GM23338 (cell line): ENCODE measurements around the gene GFRAL. TPM values are rescaled to one million over a fixed set of nuclear protein-coding genes. Genes with fewer than 3 reads are reported as not detected.

Source experiments
- ATAC-seq: fragments of 200-7000 bp; cut with Tn5 transposase; 3 replicates; pipeline ENCODE4 v1.9.1; 2020
- DNase-seq: peaks from one replicate; pipeline ENCODE4 v3.0.0-alpha.2; 2015; ENCODE audit warnings: low spot score
- H2AFZ ChIP-seq: fragments of 200-600 bp; sonication (generic); 2 replicates; pipeline ENCODE4 v1.8.0; 2016; ENCODE audit warnings: antibody characterized with exemption, mild to moderate bottlenecking, moderate library complexity
- H3F3A ChIP-seq: fragments of 200-600 bp; sonication (generic); replicated peaks from 2 replicates; pipeline ENCODE4 v1.8.0; 2017; ENCODE audit warnings: antibody characterized with exemption, mixed run types, low read depth
- H3K27ac ChIP-seq: fragments of 200-600 bp; sonication (generic); 2 replicates; pipeline ENCODE4 v1.6.1; 2016; ENCODE audit warnings: low read depth
- H3K27me3 ChIP-seq: fragments of 200-600 bp; sonication (generic); 2 replicates; pipeline ENCODE4 v1.8.0; 2016; ENCODE audit warnings: mild to moderate bottlenecking, mixed run types, moderate library complexity; ENCODE audit not compliant: insufficient read depth
- H3K36me3 ChIP-seq: fragments of 200-600 bp; sonication (generic); 2 replicates; pipeline ENCODE4 v1.8.0; 2016; ENCODE audit warnings: mild to moderate bottlenecking; ENCODE audit not compliant: insufficient read depth
- H3K4me1 ChIP-seq: fragments of 200-600 bp; sonication (generic); 2 replicates; pipeline ENCODE4 v1.8.0; 2016; ENCODE audit warnings: mild to moderate bottlenecking, moderate library complexity; ENCODE audit not compliant: insufficient read depth
- H3K4me2 ChIP-seq: fragments of 200-600 bp; sonication (generic); 2 replicates; pipeline ENCODE4 v1.7.1; 2017; ENCODE audit warnings: mixed run types
- H3K4me3 ChIP-seq: fragments of 200-600 bp; sonication (generic); 2 replicates; pipeline ENCODE4 v1.6.1; 2016; ENCODE audit warnings: mixed run types
- H3K79me2 ChIP-seq: fragments of 200-600 bp; sonication (generic); replicated peaks from 2 replicates; pipeline ENCODE4 v1.8.0; 2017; ENCODE audit warnings: mild to moderate bottlenecking; ENCODE audit not compliant: insufficient read depth
- H3K9me2 ChIP-seq: fragments of 200-600 bp; sonication (generic); 2 replicates; pipeline ENCODE4 v1.8.0; 2017; ENCODE audit not compliant: insufficient read depth
- H4K20me1 ChIP-seq: fragments of 200-600 bp; sonication (generic); replicated peaks from 2 replicates; pipeline ENCODE4 v1.8.0; 2017; ENCODE audit warnings: mild to moderate bottlenecking; ENCODE audit not compliant: insufficient read depth
- H3K27ac Mint-ChIP-seq: 2 replicates; pipeline ENCODE4 v1.8.0; 2020; ENCODE audit warnings: inconsistent platforms, mild to moderate bottlenecking, moderate library complexity, mixed read lengths
- H3K27me3 Mint-ChIP-seq: 3 replicates; pipeline ENCODE4 v1.8.0; 2022; ENCODE audit warnings: low read depth, mild to moderate bottlenecking, moderate library complexity, mixed read lengths, inconsistent platforms; ENCODE audit not compliant: insufficient read depth, poor library complexity
- H3K36me3 Mint-ChIP-seq: 3 replicates; pipeline ENCODE4 v1.8.0; 2021; ENCODE audit warnings: low read depth, mild to moderate bottlenecking, inconsistent platforms, moderate library complexity, mixed read lengths
- H3K4me1 Mint-ChIP-seq: 3 replicates; pipeline ENCODE4 v1.8.0; 2020; ENCODE audit warnings: mild to moderate bottlenecking, inconsistent platforms, mixed read lengths
- H3K4me3 Mint-ChIP-seq: 3 replicates; pipeline ENCODE4 v1.8.0; 2021; ENCODE audit warnings: moderate library complexity, mild to moderate bottlenecking, inconsistent platforms, mixed read lengths
- H3K9me3 Mint-ChIP-seq: 3 replicates; pipeline ENCODE4 v1.8.0; 2020; ENCODE audit warnings: moderate library complexity, mild to moderate bottlenecking, inconsistent platforms, mixed read lengths
- CTCF ChIP-seq, 2 experiments: fragments of 200-600 bp in 1 of 2; sonication (generic) in 1 of 2; conservative IDR thresholded peaks; 2 replicates each; pipeline versions ENCODE4 v1.5.1 to v1.6.1; 2016 to 2017; ENCODE audit warnings: antibody characterized with exemption in 2 of 2, low read depth in 2 of 2, mild to moderate bottlenecking in 2 of 2, moderate library complexity in 1 of 2
- EZH2 ChIP-seq: fragments of 200-600 bp; sonication (generic); IDR thresholded peaks from one replicate; pipeline ENCODE4 v1.8.0; 2017; ENCODE audit warnings: antibody characterized with exemption, mild to moderate bottlenecking, low read depth; ENCODE audit not compliant: unreplicated experiment
- NANOG ChIP-seq: IDR thresholded peaks from 2 replicates; pipeline ENCODE4 v1.6.1; 2016; ENCODE audit warnings: antibody characterized with exemption, borderline replicate concordance
- POLR2AphosphoS5 ChIP-seq: IDR thresholded peaks from 2 replicates; pipeline ENCODE4 v1.6.1; 2016; ENCODE audit warnings: antibody characterized with exemption, low read depth
- ZNF114 ChIP-seq: fragments of 250-450 bp; sonication (Bioruptor Pico); IDR thresholded peaks from 2 replicates; pipeline ENCODE4 v1.5.0; 2020; ENCODE audit warnings: mild to moderate bottlenecking, moderate library complexity
- ZNF331 ChIP-seq: fragments of 250-450 bp; sonication (Bioruptor Pico); IDR thresholded peaks from 2 replicates; pipeline ENCODE4 v1.5.0; 2020; ENCODE audit warnings: low read depth, mild to moderate bottlenecking, moderate library complexity
- long read RNA-seq: library from polyadenylated mRNA; unstranded; transcript quantifications from one replicate; pipeline ENCODE4 v2.0.0, GENCODE V29; 2020; ENCODE audit not compliant: unreplicated experiment
- polyA plus RNA-seq: library from polyadenylated mRNA; unstranded; fragments of >200 nt; fragmentation: Nextera tagmentation; extraction: Ambion mirVana; gene quantifications from 2 replicates; pipeline ENCODE4 v1.2.1, GENCODE V29; 2016
- total RNA-seq: library from RNA; depleted of rRNA; stranded (reverse); fragments of >200 nt; shearing (Covaris generic); gene quantifications from 2 replicates; pipeline ENCODE4 v1.2.3, GENCODE V29; 2014; rRNA removed

Gene GFRAL
- total RNA-seq (not detected in 2 replicates), polyA plus RNA-seq (not detected in 2 replicates)
- long read RNA-seq, result 0 reads

- Mint-ChIP-seq H3K4me3 (no peak within 1 kb of the TSS), H3K36me3 (no peaks in the 10 kb centered on the region), H3K4me1 (peaks cover 7% of the 10 kb centered on the region; the same call in 2 of the 3 replicates), H3K27me3 (no peaks in the 10 kb centered on the region), H3K27ac (no peak within 1 kb of the TSS), H3K9me3 (no peaks in the 10 kb centered on the region)
- Histone ChIP-seq H3K4me3 (no peak within 1 kb of the TSS), H3K27me3 (no peaks in the 10 kb centered on the region), H3K4me2 (no peak within 1 kb of the TSS), H3K79me2 (no peaks in the 10 kb centered on the region), H3K4me1 (no peaks in the 10 kb centered on the region), H3K36me3 (no peaks in the 10 kb centered on the region), H4K20me1 (no peaks in the 10 kb centered on the region), H3K27ac (no peak within 1 kb of the TSS), H3K9me2 (no peaks in the 10 kb centered on the region), H3F3A (no peaks in the 10 kb centered on the region), H2AFZ (no peak within 1 kb of the TSS)
- no peak for DNase-seq
- no peak for ATAC-seq
- TF ChIP-seq ZNF114 (CRISPR knock-in tag), result no peak
- TF ChIP-seq NANOG, result no peak
- TF ChIP-seq POLR2AphosphoS5, result no peak
- no peak for TF ChIP-seq ZNF331 (CRISPR knock-in tag)
- TF ChIP-seq EZH2, result no peak
- no peak for TF ChIP-seq CTCF (conservative IDR thresholded peaks at IDR 0.05; ENCODE audit: low read depth in 2 of 2)
Measured at GRCh38 chr6:55327169-55327568, at the start of gene GFRAL. Gene GFRAL (plus strand): TSS chr6:55327469. CDS start chr6:55327555, 86 bp downstream.

DNA sequence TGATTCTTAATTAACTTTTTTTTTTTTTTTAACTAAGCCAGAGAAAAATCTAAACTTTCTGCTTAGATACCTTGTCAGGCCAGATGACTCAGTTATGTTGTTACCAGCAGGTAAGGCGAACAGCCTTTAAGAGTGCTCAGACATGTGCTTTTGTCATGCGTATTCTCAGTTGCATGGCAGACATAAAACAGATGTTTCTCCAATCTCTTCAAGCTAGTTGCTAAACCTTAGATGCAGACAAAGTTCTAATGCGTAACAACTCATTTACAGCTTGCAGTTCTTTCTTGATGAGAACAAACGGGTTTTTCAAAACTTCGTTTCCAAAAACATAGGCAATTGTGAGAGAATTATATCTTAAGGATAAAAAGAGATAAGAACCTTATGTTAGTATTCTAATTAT, 49.6 kb upstream of the GFRAL start:
- TF ChIP-seq CTCF (conservative IDR thresholded peaks at IDR 0.05; ENCODE audit: low read depth in 2 of 2) (no peak), NANOG (0 out of 2 replicates have a peak, but pooled peaks have one; percentile 19)
- Histone ChIP-seq H3K79me2 (no peaks in the 10 kb centered on the region), H3K9me2 (no peaks in the 10 kb centered on the region), H3K4me3 (no peak overlapping the region), H3K36me3 (no peaks in the 10 kb centered on the region), H3F3A (no peaks in the 10 kb centered on the region), H2AFZ (no peak overlapping the region), H3K27ac (no peak overlapping the region), H3K4me1 (peaks cover 14% of the 10 kb centered on the region), H4K20me1 (no peaks in the 10 kb centered on the region), H3K4me2 (peak overlapping the region; percentile 10; the same call in 1 of the 2 replicates), H3K27me3 (no peaks in the 10 kb centered on the region)
- Mint-ChIP-seq H3K4me1 (peaks cover 23% of the 10 kb centered on the region), H3K36me3 (no peaks in the 10 kb centered on the region), H3K27me3 (no peaks in the 10 kb centered on the region), H3K4me3 (0 out of 3 replicates have a peak overlapping the region, but pooled peaks have one; percentile 38), H3K9me3 (no peaks in the 10 kb centered on the region), H3K27ac (peak overlapping the region; percentile 83; the same call in 1 of the 2 replicates)
- ATAC-seq, result peak; percentile 81
- DNase-seq, result peak; percentile 55
